Stimulated activated CD4-positive, alpha-beta T cell treated with anti-CD3 and anti-CD28 coated beads, Interleukin-2, amount 100 ng/mL, for 24 hours (primary cell): ENCODE results near the gene FBXO5.
"Not testable (repeated sequence)": the region's sequence is repeated elsewhere in the genome, so short reads cannot be mapped to it uniquely, and the experiment has no call there.

ENCODE experiments used
- DNase-seq, 2 donors: peaks; one replicate each; pipeline ENCODE4 v3.0.0-alpha.2; 2020

FBXO5 gene

DNA sequence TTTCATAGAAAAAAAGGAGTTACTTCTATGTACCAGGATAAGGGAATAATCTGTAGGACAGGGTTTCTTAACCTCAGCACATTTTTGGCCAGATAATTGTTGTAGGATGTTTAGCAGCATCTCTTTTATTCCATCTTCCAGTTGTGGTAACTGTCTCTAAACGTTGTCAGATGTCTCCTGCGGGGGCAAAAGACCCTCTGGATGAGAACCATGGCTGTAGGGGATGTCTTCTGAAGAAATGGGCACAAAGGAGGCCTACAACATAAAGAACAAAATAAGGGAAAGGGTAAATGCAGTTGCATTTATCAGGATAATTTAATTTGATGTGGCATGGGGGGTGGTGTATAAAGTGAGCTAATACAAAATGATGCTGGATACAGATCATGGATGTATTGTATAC is 4.1 kb upstream of the FBXO5 start:
- no peak for DNase-seq

DNA sequence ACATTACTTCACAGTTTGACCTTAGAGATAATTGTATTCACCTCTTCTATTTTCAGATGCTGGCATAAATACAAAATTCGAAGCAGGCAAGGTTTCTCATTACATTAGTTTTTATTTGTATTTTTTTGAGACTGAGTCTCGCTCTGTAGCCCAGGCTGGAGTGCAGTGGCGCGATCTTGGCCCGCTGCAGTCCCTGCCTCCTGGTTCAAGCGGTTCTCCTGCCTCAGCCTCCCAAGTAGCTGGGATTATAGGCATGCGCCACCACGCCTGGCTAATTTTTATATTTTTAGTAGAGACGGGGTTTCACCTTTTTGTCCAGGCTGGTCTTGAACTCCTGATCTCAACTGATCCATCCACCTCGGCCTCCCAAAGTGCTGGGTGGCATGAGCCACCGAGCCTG is 2.5 kb upstream of the FBXO5 start:
- not testable (repeated sequence) for DNase-seq

DNA sequence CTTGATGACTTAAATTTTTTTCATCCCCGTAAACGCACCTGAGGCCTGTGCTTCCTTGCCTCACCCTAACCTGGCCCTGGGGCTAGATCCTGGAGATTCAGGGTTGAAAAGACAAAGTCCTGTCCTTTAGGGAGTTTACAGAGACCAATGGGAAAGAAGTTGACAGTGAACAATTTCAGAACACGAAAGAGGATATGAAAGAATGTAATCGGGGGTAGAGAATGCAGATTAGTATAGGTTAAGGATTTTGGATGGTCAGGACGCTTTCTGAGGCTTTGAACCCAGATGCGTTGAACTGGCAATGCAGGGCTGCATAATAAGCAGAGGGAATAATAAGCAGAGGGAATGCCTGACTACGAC is 1.7 kb upstream of the FBXO5 start:
- no peak for DNase-seq

GRCh38 chr6:152983637-152984512 is 1.0 kb upstream of the FBXO5 start:
- DNase-seq: peak; percentile 94 to 97

- DNase-seq: peak in 1 of 2 donors; percentile 52
Observed at GRCh38 chr6:152981989-152982903, 595 bp downstream of the FBXO5 start.

- DNase-seq: no peak
Observed at GRCh38 chr6:152981219-152981618, 1.6 kb downstream of the FBXO5 start.

GRCh38 chr6:152980656-152981055 is 2.2 kb downstream of the FBXO5 start:
- no peak for DNase-seq

- no peak for DNase-seq
Observed at GRCh38 chr6:152979116-152979515, 3.7 kb downstream of the FBXO5 start.

DNA sequence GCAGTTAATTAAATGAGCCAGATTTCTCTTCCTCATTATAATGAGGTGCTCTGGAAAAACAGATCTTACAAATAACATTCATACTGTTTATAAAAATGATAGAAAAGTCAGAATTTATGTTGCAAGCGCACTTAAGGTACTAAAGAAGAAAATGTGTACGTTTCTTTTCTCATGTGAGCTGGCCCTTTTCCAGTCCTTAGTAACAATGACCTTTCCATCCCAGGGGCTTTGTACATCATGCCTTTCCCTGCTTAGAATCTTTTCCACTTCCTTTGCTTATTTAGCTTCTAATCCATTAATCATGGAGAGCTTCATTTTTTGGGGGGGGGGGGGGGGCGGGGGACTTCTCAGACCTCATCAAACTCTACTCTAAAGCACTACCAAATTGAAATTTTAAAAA is 4.8 kb downstream of the FBXO5 start:
- DNase-seq: no peak

DNA sequence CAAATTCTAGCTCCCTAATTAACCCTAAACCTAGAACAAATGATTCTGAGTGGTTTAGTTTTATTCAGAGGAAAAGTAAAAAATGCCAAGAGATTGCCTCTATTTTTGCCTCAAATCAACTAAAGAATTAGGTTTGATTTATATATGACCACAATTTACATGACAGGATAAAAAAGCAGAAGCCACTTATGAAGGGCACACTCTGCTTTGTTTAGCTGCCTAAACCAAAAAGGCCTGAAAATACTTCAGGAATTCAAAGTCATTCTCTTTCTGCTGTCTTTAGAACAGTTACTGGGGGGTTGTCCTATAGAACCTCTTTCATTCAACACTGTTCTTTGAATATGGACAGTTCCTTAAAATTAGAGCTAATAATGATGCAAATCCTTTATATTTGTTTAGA is 5.3 kb downstream of the FBXO5 start:
- no peak for DNase-seq

DNA sequence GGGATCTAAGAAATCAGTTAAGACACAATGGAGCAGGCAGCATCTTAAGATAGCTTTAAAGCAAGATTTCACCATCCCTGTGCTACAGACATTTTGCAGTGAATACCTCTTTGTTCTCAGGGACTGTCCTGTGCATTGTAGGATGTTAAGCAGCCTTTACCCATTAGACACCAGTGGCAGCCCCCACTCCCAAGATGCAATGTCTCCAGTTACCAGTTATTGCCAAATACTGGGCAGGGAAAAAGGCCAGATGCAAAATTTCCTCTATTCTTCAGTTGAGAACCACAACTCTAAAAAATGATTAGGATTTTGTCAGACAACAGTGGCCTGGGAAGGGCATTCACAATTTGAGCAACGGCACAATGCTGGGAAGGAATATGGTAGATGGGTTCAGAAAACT is 6.1 kb downstream of the FBXO5 start:
- DNase-seq: no peak

DNA sequence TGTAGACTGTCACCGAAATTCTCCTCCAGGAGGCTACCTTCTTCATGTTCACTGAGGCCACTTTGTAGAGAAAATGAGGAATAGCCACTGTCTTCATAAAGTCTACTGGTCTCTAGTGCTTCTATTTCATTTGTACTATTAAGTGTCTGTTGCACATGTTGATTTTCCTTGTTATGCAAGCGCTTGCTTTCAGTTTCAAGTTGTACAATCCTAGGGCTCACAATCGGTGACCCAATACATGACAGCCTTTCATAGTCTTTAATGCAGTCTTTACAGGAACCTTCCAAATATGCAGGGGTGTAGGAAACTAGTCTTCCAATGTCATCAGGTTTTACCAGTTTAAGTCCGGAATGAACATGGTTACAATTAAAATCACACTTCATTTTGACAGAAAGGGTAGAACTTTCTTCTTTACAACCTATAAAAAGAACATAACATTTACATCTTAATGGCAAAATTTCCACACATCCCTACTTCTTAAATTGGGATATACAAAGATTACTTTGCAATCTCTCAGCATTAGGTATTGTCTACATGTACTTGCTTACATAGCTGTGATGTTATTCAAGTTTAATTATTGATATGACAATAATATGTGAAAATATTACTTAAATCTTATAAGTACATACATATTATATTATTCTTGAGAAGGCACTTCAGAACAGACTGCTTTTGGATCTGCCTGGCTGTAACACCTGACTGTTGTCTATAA is 7.5 kb downstream of the FBXO5 start:
- DNase-seq: no peak

DNA sequence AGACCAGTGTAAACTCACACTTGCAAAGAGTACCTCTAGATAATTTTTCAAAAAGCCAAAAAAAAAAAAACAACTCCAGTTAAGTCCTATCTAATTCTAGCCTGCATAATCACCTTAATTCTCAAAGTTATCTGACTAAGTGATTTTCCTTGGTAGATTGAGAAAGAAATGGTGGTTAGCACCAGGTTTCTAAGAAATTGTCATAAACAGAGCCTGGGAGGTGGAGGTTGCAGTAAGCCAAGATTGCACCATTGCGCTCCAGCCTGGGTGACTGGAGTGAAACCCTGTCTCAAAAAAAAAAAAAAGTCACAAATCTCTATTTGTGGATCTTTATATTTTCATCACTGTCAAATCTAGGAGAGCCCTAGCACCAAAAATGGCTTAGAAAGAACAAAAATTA is 8.9 kb downstream of the FBXO5 start:
- no peak for DNase-seq

DNA sequence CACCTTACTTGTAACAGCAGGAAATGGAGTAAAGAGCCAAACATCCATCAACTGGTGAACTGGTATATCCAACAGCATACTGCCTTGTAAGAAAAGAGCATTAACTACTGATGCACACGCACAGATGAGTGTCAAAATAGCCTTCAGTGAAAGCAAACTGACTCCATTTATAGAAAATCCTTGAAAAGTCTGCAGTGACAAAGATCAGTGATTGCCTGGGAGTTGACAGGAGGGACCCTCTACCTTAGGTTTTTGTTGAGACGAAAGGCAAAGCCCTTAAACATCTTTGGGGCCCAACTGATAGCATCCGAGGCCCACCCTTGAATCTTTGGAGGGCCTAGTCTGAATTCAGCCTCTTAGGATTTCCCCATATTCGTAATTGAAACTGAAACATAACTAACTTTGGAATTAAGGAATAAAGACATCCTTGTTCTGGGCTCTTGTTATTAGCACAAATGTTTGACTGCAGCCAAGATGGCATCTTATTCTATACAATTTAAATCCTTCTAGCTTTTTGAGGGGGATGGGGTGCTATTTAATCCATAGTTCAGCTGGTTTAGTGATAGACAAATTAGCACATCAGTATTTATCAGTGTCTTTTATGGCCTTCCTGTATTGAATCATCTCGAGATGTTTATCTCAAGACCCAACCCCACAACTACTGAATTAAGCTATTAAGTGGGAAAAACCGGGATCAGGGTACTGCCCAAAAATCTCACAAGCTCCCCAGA is 13.0 kb downstream of the FBXO5 start:
- DNase-seq: no peak

GRCh38 chr6:152966168-152966894 is 16.5 kb downstream of the FBXO5 start:
- DNase-seq: not testable (repeated sequence)

DNA sequence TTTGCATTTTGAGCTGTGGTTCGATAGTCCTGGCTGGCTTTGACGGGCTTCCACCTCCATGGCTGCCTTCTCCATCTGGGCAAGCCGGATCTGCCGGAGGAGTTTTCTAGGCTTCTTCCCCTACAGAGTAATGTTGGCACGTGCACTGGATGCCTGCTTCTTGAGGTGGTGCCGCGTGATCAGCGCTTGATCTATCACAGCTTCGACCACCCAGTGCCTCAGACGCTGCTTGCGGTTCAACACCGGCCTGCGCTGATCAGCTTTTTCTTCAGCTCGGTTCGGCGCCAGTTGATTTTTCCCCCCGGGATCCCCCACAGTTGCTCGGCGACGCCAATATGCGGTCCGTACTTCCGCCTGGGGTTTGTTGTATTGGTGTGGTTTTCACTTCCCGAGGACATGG is 23.5 kb downstream of the FBXO5 start:
- no peak for DNase-seq

DNA sequence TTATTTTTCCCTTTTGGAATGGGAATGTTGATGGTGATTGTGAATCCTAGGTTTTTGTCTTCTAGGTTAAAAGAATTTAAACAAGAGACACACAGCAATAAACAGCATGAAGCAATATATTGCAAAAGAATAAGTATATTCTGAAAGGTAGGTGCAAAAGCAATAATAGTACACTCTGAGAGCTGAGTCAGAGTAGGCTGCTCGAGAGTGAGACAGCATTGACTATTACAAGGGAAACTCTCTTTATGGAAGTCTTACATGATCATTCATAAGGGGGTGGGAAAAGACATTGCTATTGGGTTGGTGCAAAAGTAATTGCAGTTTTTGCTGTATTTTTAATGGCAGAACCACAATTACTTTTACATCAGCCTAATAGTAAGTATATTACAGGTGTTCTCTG is 25.0 kb downstream of the FBXO5 start:
- DNase-seq: no peak

GRCh38 chr6:152954443-152954842 is 28.4 kb downstream of the FBXO5 start:
- no peak for DNase-seq

DNA sequence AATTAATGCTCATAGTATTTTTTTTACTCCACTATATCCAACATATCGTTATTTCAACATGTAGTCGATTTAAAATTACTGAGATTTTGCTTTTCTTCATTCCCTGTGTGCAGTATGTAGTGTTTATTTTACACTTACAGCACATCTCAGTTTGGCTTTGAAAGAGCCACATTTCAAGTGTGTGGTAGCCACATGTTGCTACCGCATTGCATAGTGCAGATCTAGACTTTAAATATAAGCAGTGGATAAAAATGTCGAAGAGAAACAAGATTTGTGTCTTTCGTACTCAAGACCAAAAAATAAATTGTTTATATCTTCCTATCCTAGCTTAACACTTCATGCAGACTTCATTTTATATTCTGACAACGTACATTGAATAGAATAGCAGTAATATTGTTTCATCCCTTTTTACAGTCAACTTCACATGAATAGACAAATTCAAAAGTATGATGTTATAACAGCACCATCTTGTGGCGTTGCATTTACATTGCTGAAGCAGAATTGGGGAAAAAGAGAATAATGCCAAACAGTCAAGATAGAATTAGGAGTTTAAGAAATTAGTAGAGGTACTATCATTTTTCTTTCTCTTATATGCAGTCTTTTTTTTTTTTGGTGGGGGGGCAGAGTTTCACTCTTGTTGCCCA is 29.9 kb downstream of the FBXO5 start:
- no peak for DNase-seq

DNA sequence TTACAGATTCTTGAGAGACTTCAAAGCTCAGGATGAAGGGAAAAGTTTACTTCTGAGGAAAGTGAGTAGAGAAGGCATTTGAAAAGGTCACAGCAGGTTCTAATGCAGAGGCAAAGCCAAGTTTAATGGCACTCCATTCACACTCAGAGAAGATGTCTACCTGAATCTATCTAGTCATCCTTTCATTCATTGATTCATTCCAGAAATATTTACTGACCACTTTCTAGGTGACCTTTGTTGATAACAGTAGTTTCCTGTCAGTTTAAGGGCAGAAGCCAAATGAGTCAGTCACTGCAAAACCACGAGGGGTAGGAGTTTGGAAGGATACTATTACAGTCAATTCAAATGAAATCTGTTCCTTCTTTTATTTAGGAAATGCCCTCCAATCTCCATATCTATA is 30.8 kb downstream of the FBXO5 start:
- DNase-seq: no peak

GRCh38 chr6:152950240-152950639 is 32.6 kb downstream of the FBXO5 start:
- DNase-seq: no peak
